Measurements from ENCODE around the gene GCN1. TPM values are rescaled to one million over a fixed set of nuclear protein-coding genes. Genes with fewer than 3 reads are reported as not detected.

Gene GCN1
- total and polyA plus RNA-seq, 2 of the 8 experiments (the other 6 are each of a cell fraction or from before 2014, with no cell fraction given): 61.4 to 133 TPM

- TF ChIP-seq RAD21 (IDR thresholded peaks at IDR 0.05 in 1 of 2, conservative IDR thresholded peaks at IDR 0.05 in 1 of 2; ENCODE audit: low read depth in 2 of 2, low read length in 2 of 2) (no peak), BRCA1 (IDR thresholded peaks at IDR 0.05; ENCODE audit: low read depth, low read length) (no peak), YY1 (IDR thresholded peaks at IDR 0.05; ENCODE audit: low read depth, low read length) (no peak), RBBP5 (IDR thresholded peaks at IDR 0.05; ENCODE audit: borderline replicate concordance, low read depth, low read length) (no peak), TCF12 (IDR thresholded peaks at IDR 0.05; ENCODE audit: low read depth, low read length) (no peak)
Observed at GRCh38 chr12:120138366-120138765, 56.1 kb downstream of the GCN1 start (continued).

Measured in H1 (cell line).